Cerebellar cortex (tissue), 1 donor: ENCODE measurements around the gene BIK.
"Not testable (repeated sequence)": the region's sequence is repeated elsewhere in the genome, so short reads cannot be mapped to it uniquely, and the experiment has no call there.

ENCODE experiments used
- DNase-seq: peaks from one replicate; pipeline ENCODE4 v3.0.0-alpha.2; 2015; ENCODE audit warnings: low spot score

Gene BIK

GRCh38 chr22:43104950-43105349 is 5.6 kb upstream of the BIK start:
- not testable (repeated sequence) for DNase-seq

GRCh38 chr22:43106302-43106701 is 4.2 kb upstream of the BIK start:
- no peak for DNase-seq

GRCh38 chr22:43109511-43109910 is 1.0 kb upstream of the BIK start:
- no peak for DNase-seq

- DNase-seq: no peak
Observed at GRCh38 chr22:43109921-43110443, 568 bp upstream of the BIK start.

- no peak for DNase-seq
Observed at GRCh38 chr22:43110927-43111623, 525 bp downstream of the BIK start.

- DNase-seq: no peak
Observed at GRCh38 chr22:43113526-43114251, 3.1 kb downstream of the BIK start.

- DNase-seq: no peak
Observed at GRCh38 chr22:43114958-43115357, 4.4 kb downstream of the BIK start.

- no peak for DNase-seq
Observed at GRCh38 chr22:43116932-43117331, 6.4 kb downstream of the BIK start.

- DNase-seq: no peak
Observed at GRCh38 chr22:43118024-43118849, 7.7 kb downstream of the BIK start.

GRCh38 chr22:43118953-43119458 is 8.5 kb downstream of the BIK start:
- DNase-seq: no peak

- no peak for DNase-seq
Observed at GRCh38 chr22:43126501-43127165, 16.1 kb downstream of the BIK start.

GRCh38 chr22:43127166-43127908 is 16.8 kb downstream of the BIK start:
- DNase-seq: no peak

- DNase-seq: no peak
Observed at GRCh38 chr22:43128116-43128515, 17.6 kb downstream of the BIK start.

- no peak for DNase-seq
Observed at GRCh38 chr22:43128928-43129424, 18.4 kb downstream of the BIK start.

- no peak for DNase-seq
Observed at GRCh38 chr22:43129426-43130425, 19.2 kb downstream of the BIK start.

GRCh38 chr22:43131773-43132501 is 21.4 kb downstream of the BIK start:
- DNase-seq: no peak

- DNase-seq: no peak
Observed at GRCh38 chr22:43133401-43133800, 22.9 kb downstream of the BIK start.

- no peak for DNase-seq
Observed at GRCh38 chr22:43134553-43134952, 24.0 kb downstream of the BIK start.

- no peak for DNase-seq
Observed at GRCh38 chr22:43135565-43135964, 25.0 kb downstream of the BIK start.
